HL-60 (cell line): ENCODE data around the gene SLFNL1.

ENCODE experiments used
- DNase-seq, 2 experiments: peaks; one replicate each; pipeline ENCODE4 v3.0.0-alpha.2; 2010 to 2020; ENCODE audit warnings: low read depth in 1 of 2, low spot score in 1 of 2
- H3K27ac ChIP-seq: fragments of 250-450 bp; sonication (Bioruptor Pico); replicated peaks from 2 replicates; pipeline ENCODE4 v1.5.1; 2020; ENCODE audit warnings: mild to moderate bottlenecking, moderate library complexity
- H3K27me3 ChIP-seq: fragments of 250-450 bp; sonication (Bioruptor Pico); 2 replicates; pipeline ENCODE4 v1.5.1; 2021; ENCODE audit warnings: mild to moderate bottlenecking, moderate library complexity; ENCODE audit not compliant: insufficient read depth, poor library complexity, severe bottlenecking
- H3K4me3 ChIP-seq: replicated peaks from 2 replicates; pipeline ENCODE4 v1.5.1; 2011; ENCODE audit warnings: mild to moderate bottlenecking, control low read depth, low read length; ENCODE audit not compliant: insufficient read depth
- CTCF ChIP-seq: IDR thresholded peaks from one replicate; pipeline ENCODE4 v1.5.1; 2011; ENCODE audit warnings: low read length, control low read depth, inconsistent platforms; ENCODE audit not compliant: insufficient read depth
- GABPA ChIP-seq: IDR thresholded peaks from 2 replicates; pipeline ENCODE4 v1.6.1; 2012; ENCODE audit warnings: low read depth
- POLR2AphosphoS5 ChIP-seq: IDR thresholded peaks from 2 replicates; pipeline ENCODE4 v1.6.1; 2012; ENCODE audit warnings: low read depth
- REST ChIP-seq: IDR thresholded peaks from 2 replicates; pipeline ENCODE4 v1.6.1; 2012; ENCODE audit warnings: low read depth; ENCODE audit not compliant: insufficient replicate concordance
- SPI1 ChIP-seq: IDR thresholded peaks from 2 replicates; pipeline ENCODE4 v1.6.1; 2012; ENCODE audit warnings: low read depth, mild to moderate bottlenecking, borderline replicate concordance

Gene SLFNL1

GRCh38 chr1:41020109-41020576 lies 1.4 kb downstream of the SLFNL1 start:
- H3K27me3 ChIP-seq, result no peaks in the 10 kb centered on the region
- TF ChIP-seq POLR2AphosphoS5, result 0 out of 2 replicates have a peak, but pooled peaks have one; percentile 39
- TF ChIP-seq CTCF, result no peak
- no peak for DNase-seq
- no peak overlapping the region for H3K27ac ChIP-seq
- H3K4me3 ChIP-seq, result no peak overlapping the region

- Histone ChIP-seq H3K27ac (no peak overlapping the region), H3K4me3 (no peak overlapping the region), H3K27me3 (no peaks in the 10 kb centered on the region)
- TF ChIP-seq SPI1 (no peak), GABPA (no peak), POLR2AphosphoS5 (no peak), CTCF (no peak), REST (no peak)
- DNase-seq, result no peak
These were observed 2.2 kb downstream of the SLFNL1 start for GRCh38 chr1:41019353-41019745.

GRCh38 chr1:41018018-41018410 lies 3.5 kb downstream of the SLFNL1 start:
- no peaks in the 10 kb centered on the region for H3K27me3 ChIP-seq
- H3K27ac ChIP-seq, result no peak overlapping the region
- H3K4me3 ChIP-seq, result no peak overlapping the region
- no peak for TF ChIP-seq GABPA
- DNase-seq, result no peak

GRCh38 chr1:41017141-41018017 lies 4.1 kb downstream of the SLFNL1 start:
- TF ChIP-seq SPI1 (no peak), POLR2AphosphoS5 (peak; percentile 12; the same call in 1 of the 2 replicates)
- DNase-seq, result no peak
- H3K4me3 ChIP-seq, result no peak overlapping the region
- H3K27ac ChIP-seq, result no peak overlapping the region
- H3K27me3 ChIP-seq, result no peaks in the 10 kb centered on the region

GRCh38 chr1:41015897-41016470 lies 5.5 kb downstream of the SLFNL1 start:
- H3K27me3 ChIP-seq, result no peaks in the 10 kb centered on the region
- H3K27ac ChIP-seq, result no peak overlapping the region
- TF ChIP-seq SPI1, result no peak
- no peak for DNase-seq
- H3K4me3 ChIP-seq, result no peak overlapping the region

GRCh38 chr1:41015281-41015896 lies 6.1 kb downstream of the SLFNL1 start:
- Histone ChIP-seq H3K27me3 (no peaks in the 10 kb centered on the region), H3K27ac (no peak overlapping the region), H3K4me3 (no peak overlapping the region)
- DNase-seq, result no peak
- TF ChIP-seq CTCF (no peak), SPI1 (no peak), POLR2AphosphoS5 (no peak), REST (no peak), GABPA (no peak)
